GM12878 (cell line): ENCODE measurements around the gene SMAD2.

ENCODE experiments used
- CEBPZ ChIP-seq: fragments of 150-350 bp; IDR thresholded peaks from 2 replicates; pipeline ENCODE4 v1.6.1; 2016; ENCODE audit warnings: low read depth, low read length
- CTCF ChIP-seq, 3 experiments: IDR thresholded peaks in 2 of 3; conservative IDR thresholded peaks in 1 of 3; 2 replicates each; pipeline ENCODE4 v1.5.1; 2011; ENCODE audit warnings: low read depth in 3 of 3, low read length in 3 of 3, mild to moderate bottlenecking in 3 of 3, control low read depth in 2 of 3, moderate library complexity in 2 of 3, inconsistent platforms in 1 of 3, mixed read lengths in 1 of 3; ENCODE audit not compliant: control insufficient read depth in 2 of 3, insufficient read depth in 1 of 3; ENCODE audit errors: extremely low read depth in 1 of 3
- FOXM1 ChIP-seq: IDR thresholded peaks from 2 replicates; pipeline ENCODE4 v1.6.1; 2012; ENCODE audit warnings: low read depth, mild to moderate bottlenecking, inconsistent platforms, low read length, moderate library complexity
- JUND ChIP-seq: IDR thresholded peaks from 2 replicates; pipeline ENCODE4 v1.6.1; 2012; ENCODE audit warnings: low read depth, mild to moderate bottlenecking, low read length, improper control_type of control experiment, moderate library complexity
- KDM1A ChIP-seq: fragments of 200-600 bp; sonication (generic); IDR thresholded peaks from 2 replicates; pipeline ENCODE4 v1.6.1; 2016; ENCODE audit warnings: borderline replicate concordance
- MYC ChIP-seq: IDR thresholded peaks from 2 replicates; pipeline ENCODE4 v1.6.1; 2011; ENCODE audit warnings: mild to moderate bottlenecking, low read length, moderate library complexity, inconsistent platforms; ENCODE audit not compliant: insufficient read depth, insufficient replicate concordance, insufficient read length, severe bottlenecking
- NR2C2 ChIP-seq: IDR thresholded peaks from 2 replicates; pipeline ENCODE4 v1.6.1; 2011; ENCODE audit warnings: borderline replicate concordance, low read depth; ENCODE audit not compliant: control insufficient read depth, insufficient read length
- POLR2A ChIP-seq: IDR thresholded peaks from 2 replicates; pipeline ENCODE4 v1.6.1; 2011; ENCODE audit warnings: low read depth, mild to moderate bottlenecking, low read length
- POLR2AphosphoS2 ChIP-seq: IDR thresholded peaks from 2 replicates; pipeline ENCODE4 v1.6.1; 2011; ENCODE audit warnings: low read depth, mild to moderate bottlenecking, low read length, improper control_type of control experiment, moderate library complexity
- RB1 ChIP-seq: fragments of 450-650 bp; formaldehyde crosslinking; IDR thresholded peaks from 2 replicates; pipeline ENCODE4 v1.6.1; 2017; ENCODE audit warnings: mild to moderate bottlenecking, borderline replicate concordance
- RBBP5 ChIP-seq: fragments of 200-600 bp; sonication (generic); conservative IDR thresholded peaks from 2 replicates; pipeline ENCODE4 v1.6.1; 2016
- RCOR1 ChIP-seq: conservative IDR thresholded peaks from 2 replicates; pipeline ENCODE4 v1.6.1; 2012; ENCODE audit warnings: low read depth, low read length, improper control_type of control experiment
- ZNF24 ChIP-seq: fragments of 450-650 bp; IDR thresholded peaks from 2 replicates; pipeline ENCODE4 v1.6.1; 2017; ENCODE audit warnings: antibody characterized with exemption, mild to moderate bottlenecking

- TF ChIP-seq MYC (no peak), RB1 (no peak), FOXM1 (no peak), RCOR1 (no peak), POLR2A (no peak), JUND (no peak), NR2C2 (no peak), CEBPZ (no peak), POLR2AphosphoS2 (no peak), KDM1A (no peak), RBBP5 (no peak), CTCF (IDR thresholded peaks at IDR 0.05 in 2 of 3, conservative IDR thresholded peaks at IDR 0.05 in 1 of 3; ENCODE audit: control insufficient read depth in 2 of 3, extremely low read depth in 1 of 3, insufficient read depth in 1 of 3, low read depth in 3 of 3, low read length in 3 of 3) (no peak), ZNF24 (no peak)
Observed at GRCh38 chr18:47830772-47831171, 99.7 kb downstream of the SMAD2 start.
